ENCODE measurements around the gene KSR2. TPM values are rescaled to one million over a fixed set of nuclear protein-coding genes. Genes with fewer than 3 reads are reported as not detected.

The KSR2 gene
- polyA plus RNA-seq, 1 donor from 2014 or later, result not detected

Other genes starting within 250 kb of the KSR2 start
- 21.0 TPM for gene RFC5, start 47.7 kb upstream of the KSR2 start, polyA plus RNA-seq
- 4.5 TPM for gene WSB2, start 92.2 kb upstream of the KSR2 start, polyA plus RNA-seq
- 3.4 TPM for gene VSIG10, start 135.0 kb upstream of the KSR2 start, polyA plus RNA-seq
- gene PEBP1, start 167.1 kb upstream of the KSR2 start, polyA plus RNA-seq, result 281 TPM

All from IgD-negative memory B cell (primary cell).